MM.1S (cell line): ENCODE data around the gene FGF12.

Experiments
- CTCF ChIP-seq: fragments of 300-600 bp; sonication (generic); IDR thresholded peaks from 2 replicates; pipeline ENCODE4 v1.5.1; 2016; ENCODE audit warnings: antibody characterized with exemption, low read length, mixed read lengths
- EZH2 ChIP-seq: fragments of 300-600 bp; sonication (generic); optimal IDR thresholded peaks from 2 replicates; pipeline ENCODE3; 2017; ENCODE audit warnings: low read depth, mild to moderate bottlenecking, antibody characterized with exemption, low read length, mixed read lengths
- EZH2phosphoT487 ChIP-seq: fragments of 300-600 bp; sonication (generic); IDR thresholded peaks from 2 replicates; pipeline ENCODE4 v1.6.1; 2018; ENCODE audit warnings: antibody characterized with exemption, low read length

- no peak for TF ChIP-seq CTCF
- no peak for TF ChIP-seq EZH2
- TF ChIP-seq EZH2phosphoT487 = no peak
Measured at GRCh38 chr3:192296845-192297244, 430.5 kb downstream of the FGF12 start.
